SK-N-SH (cell line): ENCODE results near the gene ACTL8. TPM values are rescaled to one million over a fixed set of nuclear protein-coding genes. Genes with fewer than 3 reads are reported as not detected.

Experiments used
- CTCF ChIA-PET: fragments of 300-600, 350-600 bp; formaldehyde crosslinking; extraction: SDS; loops from one replicate; lab custom pipeline; 2021; lab: Yijun Ruan, JAX
- POLR2A ChIA-PET: fragments of 350-600 bp; sonication (Branson Sonifier 250); formaldehyde crosslinking; extraction: SDS; loops from one replicate; lab custom pipeline; 2020; ENCODE audit warnings: antibody characterized with exemption, inconsistent platforms; lab: Yijun Ruan, JAX
- DNase-seq: peaks from one replicate; pipeline ENCODE4 v3.0.0; 2012
- H2AFZ ChIP-seq: fragments of 200-600 bp; sonication (generic); 2 replicates; pipeline ENCODE4 v1.8.1; 2016; ENCODE audit warnings: antibody characterized with exemption, mild to moderate bottlenecking, low read depth
- H3F3A ChIP-seq: fragments of 200-600 bp; sonication (generic); replicated peaks from 2 replicates; pipeline ENCODE3; 2016; ENCODE audit warnings: antibody characterized with exemption, mild to moderate bottlenecking; ENCODE audit not compliant: insufficient read depth
- H3K27ac ChIP-seq, 2 experiments: fragments of 200-500 bp in 1 of 2; fragments of 200-600 bp in 1 of 2; sonication (Bioruptor generic) in 1 of 2; sonication (generic), shearing (Covaris generic) in 1 of 2; 2 replicates each; pipeline versions ENCODE4 v1.5.1 to v1.6.1; 2014 to 2016; ENCODE audit warnings: low read depth in 2 of 2, inconsistent platforms in 1 of 2, low read length in 1 of 2, mild to moderate bottlenecking in 1 of 2, mixed read lengths in 1 of 2
- H3K27me3 ChIP-seq: fragments of 200-600 bp; sonication (generic), shearing (Covaris generic); 2 replicates; pipeline ENCODE4 v1.6.1; 2016; ENCODE audit warnings: mixed run types; ENCODE audit not compliant: insufficient read depth
- H3K36me3 ChIP-seq, 2 experiments: fragments of 200-500 bp in 1 of 2; fragments of 200-600 bp in 1 of 2; sonication (Bioruptor generic) in 1 of 2; sonication (generic) in 1 of 2; replicated peaks in 1 of 2; 2 replicates each; pipeline versions ENCODE3 to v1.5.1; 2014 to 2016; ENCODE audit warnings: low read length in 1 of 2, mild to moderate bottlenecking in 1 of 2; ENCODE audit not compliant: insufficient read depth in 2 of 2, control insufficient read depth in 1 of 2
- H3K4me1 ChIP-seq, 2 experiments: fragments of 200-500 bp in 1 of 2; fragments of 200-600 bp in 1 of 2; sonication (Bioruptor generic) in 1 of 2; sonication (generic), shearing (Covaris generic) in 1 of 2; 2 replicates each; pipeline versions ENCODE4 v1.5.1 to v1.6.1; 2014 to 2016; ENCODE audit warnings: low read depth in 1 of 2, low read length in 1 of 2, mixed run types in 1 of 2; ENCODE audit not compliant: insufficient read depth in 2 of 2, control insufficient read depth in 1 of 2
- H3K4me2 ChIP-seq: fragments of 200-600 bp; sonication (generic), shearing (Covaris generic); 2 replicates; pipeline ENCODE4 v1.6.1; 2017; ENCODE audit warnings: mixed run types
- H3K4me3 ChIP-seq, 2 experiments: fragments of 200-500 bp in 1 of 2; fragments of 200-600 bp in 1 of 2; sonication (Bioruptor generic) in 1 of 2; sonication (generic), shearing (Covaris generic) in 1 of 2; 2 replicates each; pipeline versions ENCODE4 v1.5.1 to v1.8.1; 2014 to 2016; ENCODE audit warnings: low read depth in 2 of 2, inconsistent platforms in 1 of 2, low read length in 1 of 2, mild to moderate bottlenecking in 1 of 2, mixed read lengths in 1 of 2, moderate library complexity in 1 of 2
- H3K79me2 ChIP-seq: fragments of 200-600 bp; sonication (generic); 2 replicates; pipeline ENCODE4 v1.8.1; 2017; ENCODE audit warnings: mild to moderate bottlenecking; ENCODE audit not compliant: insufficient read depth
- H3K9ac ChIP-seq: fragments of 200-600 bp; sonication (generic); 2 replicates; pipeline ENCODE4 v1.6.1; 2017; ENCODE audit warnings: mixed run types
- H3K9me2 ChIP-seq: fragments of 200-600 bp; sonication (generic); 2 replicates; pipeline ENCODE4 v1.6.1; 2017; ENCODE audit warnings: mixed run types
- H3K9me3 ChIP-seq: fragments of 200-600 bp; sonication (generic); 2 replicates; pipeline ENCODE4 v1.6.1; 2017; ENCODE audit warnings: mixed run types, mild to moderate bottlenecking, moderate library complexity
- H4K20me1 ChIP-seq: fragments of 200-600 bp; sonication (generic); 2 replicates; pipeline ENCODE4 v1.6.1; 2017; ENCODE audit warnings: mild to moderate bottlenecking, mixed run types; ENCODE audit not compliant: insufficient read depth
- CTCF ChIP-seq: fragments of 200-600 bp; sonication (generic); IDR thresholded peaks from 2 replicates; pipeline ENCODE4 v1.6.1; 2017; ENCODE audit warnings: antibody characterized with exemption, mild to moderate bottlenecking, moderate library complexity
- ELF1 ChIP-seq: IDR thresholded peaks from 2 replicates; pipeline ENCODE4 v1.4.0; 2012
- FOSL2 ChIP-seq: IDR thresholded peaks from 2 replicates; pipeline ENCODE4 v1.4.0; 2012; ENCODE audit warnings: low read depth, mild to moderate bottlenecking, moderate library complexity, borderline replicate concordance
- FOXM1 ChIP-seq: IDR thresholded peaks from 2 replicates; pipeline ENCODE4 v1.4.0; 2012; ENCODE audit warnings: low read depth, mild to moderate bottlenecking
- GATA2 ChIP-seq: sonication (generic); formaldehyde crosslinking; IDR thresholded peaks from 2 replicates; pipeline ENCODE4 v1.5.0; 2020; ENCODE audit warnings: mild to moderate bottlenecking, missing genetic modification reagents
- MAX ChIP-seq: IDR thresholded peaks from 2 replicates; pipeline ENCODE4 v1.4.0; 2012; ENCODE audit warnings: low read depth
- MEF2A ChIP-seq: IDR thresholded peaks from 2 replicates; pipeline ENCODE4 v1.4.0; 2012; ENCODE audit warnings: low read depth, borderline replicate concordance
- NRF1 ChIP-seq: IDR thresholded peaks from 2 replicates; pipeline ENCODE4 v1.6.1; 2012; ENCODE audit warnings: low read depth, mild to moderate bottlenecking, low read length
- POLR2AphosphoS5 ChIP-seq: IDR thresholded peaks from 2 replicates; pipeline ENCODE4 v1.6.1; 2012; ENCODE audit warnings: low read depth, low read length
- RXRA ChIP-seq: IDR thresholded peaks from 2 replicates; pipeline ENCODE4 v1.4.0; 2012; ENCODE audit warnings: low read depth, mild to moderate bottlenecking, borderline replicate concordance
- SMC3 ChIP-seq: IDR thresholded peaks from 2 replicates; pipeline ENCODE4 v1.6.1; 2012; ENCODE audit warnings: low read depth, low read length, improper control_type of control experiment
- TCF12 ChIP-seq: IDR thresholded peaks from 2 replicates; pipeline ENCODE4 v1.4.0; 2012
- USF2 ChIP-seq: fragments of 150-350 bp; IDR thresholded peaks from 2 replicates; pipeline ENCODE4 v1.6.1; 2017; ENCODE audit warnings: antibody characterized with exemption, low read length, low read depth, borderline replicate concordance
- YY1 ChIP-seq: IDR thresholded peaks from 2 replicates; pipeline ENCODE4 v1.4.0; 2012; ENCODE audit warnings: low read depth, mild to moderate bottlenecking
- WGBS: methylation state at CpG from one replicate; pipeline ENCODE4 v1.1.6; 2017; ENCODE audit warnings: low lambda C conversion rate; 5-methylcytosine and 5-hydroxymethylcytosine counted together
- polyA plus RNA-seq, 3 experiments: library from polyadenylated mRNA; depleted of rRNA; stranded (reverse); fragments of >200 nt; gene quantifications; 2 replicates each; pipeline ENCODE4 v1.2.3, GENCODE V29; 2012

ACTL8 gene
- polyA plus RNA-seq, 1 of the 3 experiments (the other 2 are of a cell fraction), result 0.05 TPM

GRCh38 chr1:17816511-17816910, 61.4 kb downstream of the ACTL8 start:
- no peaks in the 10 kb centered on the region for H3K79me2 ChIP-seq
- 59% methylated on average over 4 of the region's 4 CpGs for WGBS
- POLR2A ChIA-PET, result no interaction called here

DNA sequence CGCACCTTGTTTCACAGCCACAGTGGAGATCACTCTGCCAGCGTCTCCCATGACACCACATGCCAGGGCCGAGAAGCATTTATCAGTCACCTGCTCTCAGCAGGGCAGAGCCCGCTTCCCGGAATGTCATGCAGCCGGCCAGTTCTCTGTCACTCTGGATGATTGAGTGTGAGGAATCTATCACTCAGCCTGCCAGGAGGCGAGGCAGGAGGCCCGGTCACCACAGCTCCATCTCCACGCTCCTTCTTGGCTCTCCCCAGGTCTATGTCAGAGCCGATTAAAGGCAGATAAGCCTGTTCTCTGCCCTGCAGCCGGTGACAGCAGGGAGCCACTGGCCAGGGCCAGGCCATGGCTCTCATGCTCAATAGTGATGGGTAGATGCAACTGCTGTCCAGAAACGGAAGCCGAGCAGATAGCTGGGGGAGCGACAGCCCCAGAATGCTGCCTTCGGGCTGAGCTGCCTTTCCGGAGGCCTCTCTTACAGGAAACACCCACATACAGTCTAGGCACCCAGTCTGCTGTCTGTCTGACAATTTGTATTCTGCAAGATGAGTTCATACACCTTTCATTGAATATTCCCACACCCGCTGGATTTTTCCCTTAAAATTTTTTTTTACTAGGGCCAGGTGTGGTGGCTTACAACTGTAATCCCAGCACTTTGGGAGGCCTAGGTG, 64.1 kb downstream of the ACTL8 start:
- peak overlapping the region in 1 of 2 experiments; percentile 47; a peak in 1 of 4 replicates for H3K27ac ChIP-seq
- H3K9ac ChIP-seq, result no peak overlapping the region
- H3K79me2 ChIP-seq, result no peaks in the 10 kb centered on the region
- peak; percentile 75 for TF ChIP-seq GATA2 (CRISPR knock-in tag)
- no peak for TF ChIP-seq FOXM1
- H3K36me3 ChIP-seq, result no peaks in the 10 kb centered on the region
- no peak overlapping the region for H3K4me2 ChIP-seq
- ChIA-PET CTCF (interaction anchor here (1.0 to 2.6 kb wide), 2 partner anchors 158 to 165 kb away, joined by 4 to 13 read pairs; no protein-coding TSS in a partner anchor), POLR2A (no interaction called here)
- no peak overlapping the region for H3K4me3 ChIP-seq
- peak; percentile 68 for DNase-seq
- H3F3A ChIP-seq, result no peaks in the 10 kb centered on the region
- H2AFZ ChIP-seq, result no peak overlapping the region
- no peaks in the 10 kb centered on the region; the same call in 1 of the 2 replicates for H3K27me3 ChIP-seq
- no peaks in the 10 kb centered on the region for H3K9me3 ChIP-seq
- WGBS, result 22% methylated on average over 10 of the region's 17 CpGs
- no peaks in the 10 kb centered on the region for H4K20me1 ChIP-seq
- H3K4me1 ChIP-seq, result peaks cover 0 to 8% of the 10 kb centered on the region in 2 experiments; a peak in 1 of 4 replicates
- no peaks in the 10 kb centered on the region for H3K9me2 ChIP-seq

More at GRCh38 chr1:17816511-17816910, 61.4 kb downstream of the ACTL8 start:
- Histone ChIP-seq H3K9me2 (no peaks in the 10 kb centered on the region), H3F3A (no peaks in the 10 kb centered on the region), H4K20me1 (no peaks in the 10 kb centered on the region), H3K9me3 (no peaks in the 10 kb centered on the region), H2AFZ (no peak overlapping the region), H3K4me2 (no peak overlapping the region), H3K9ac (no peak overlapping the region), H3K27me3 (no peaks in the 10 kb centered on the region; the same call in 1 of the 2 replicates), H3K36me3 (no peaks in the 10 kb centered on the region), H3K4me3 (no peak overlapping the region), H3K27ac (no peak overlapping the region), H3K4me1 (peaks cover 0 to 8% of the 10 kb centered on the region in 2 experiments; a peak in 1 of 4 replicates)
- no peak for DNase-seq
- CTCF ChIA-PET, result interaction anchor here (0.7 to 1.5 kb wide), 3 partner anchors 9 to 40 kb away, joined by 3 to 8 read pairs (median 3); no protein-coding TSS in a partner anchor
- no peak for TF ChIP-seq CTCF
- TF ChIP-seq MAX, result no peak
- TF ChIP-seq POLR2AphosphoS5, result no peak

DNA sequence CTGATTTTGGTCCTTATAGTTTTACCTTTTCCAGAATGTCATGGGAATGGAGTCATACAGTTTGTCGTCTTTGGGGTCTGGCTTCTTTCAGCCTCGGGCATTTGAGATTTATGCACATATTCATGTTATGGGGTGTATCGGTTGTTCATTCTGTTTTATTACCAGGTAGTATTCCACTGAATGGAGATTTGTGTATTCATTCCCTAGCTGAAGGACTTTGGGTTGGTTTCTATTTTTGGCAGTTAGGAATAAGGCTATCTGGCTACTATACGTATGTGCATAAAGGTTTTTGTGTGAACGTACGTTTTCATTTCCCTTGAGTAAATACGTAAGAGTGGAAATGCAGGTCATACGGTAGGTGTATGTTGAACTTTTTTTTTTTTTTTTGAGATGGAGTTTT, 65.1 kb downstream of the ACTL8 start:
- CTCF ChIA-PET, result interaction anchor here (1.0 to 2.6 kb wide), 2 partner anchors 159 to 166 kb away, joined by 4 to 13 read pairs; no protein-coding TSS in a partner anchor
- H3K4me1 ChIP-seq, result peaks cover 0 to 8% of the 10 kb centered on the region in 2 experiments; a peak in 1 of 4 replicates
- no peak overlapping the region for H3K9ac ChIP-seq
- H3K36me3 ChIP-seq, result no peaks in the 10 kb centered on the region
- DNase-seq, result no peak
- H3K27me3 ChIP-seq, result no peaks in the 10 kb centered on the region; the same call in 1 of the 2 replicates
- WGBS, result 76% methylated on average over 8 of the region's 8 CpGs
- no peak overlapping the region for H2AFZ ChIP-seq
- H3K4me3 ChIP-seq, result no peak overlapping the region
- H3K79me2 ChIP-seq, result no peaks in the 10 kb centered on the region
- POLR2A ChIA-PET, result no interaction called here
- no peaks in the 10 kb centered on the region for H4K20me1 ChIP-seq
- H3F3A ChIP-seq, result no peaks in the 10 kb centered on the region
- no peak overlapping the region for H3K4me2 ChIP-seq
- H3K27ac ChIP-seq, result no peak overlapping the region
- no peaks in the 10 kb centered on the region for H3K9me2 ChIP-seq
- H3K9me3 ChIP-seq, result no peaks in the 10 kb centered on the region
- TF ChIP-seq SMC3 (no peak), MEF2A (no peak), RXRA (no peak), NRF1 (no peak), USF2 (no peak), CTCF (no peak), YY1 (no peak), FOSL2 (no peak), ELF1 (no peak), TCF12 (no peak)
